BE2C (cell line): ENCODE results near the gene NOP9.

Source experiments
- DNase-seq: peaks from one replicate; pipeline ENCODE4 v3.0.0-alpha.2; 2020
- H3K27me3 ChIP-seq: fragments of 250-450 bp; sonication (Bioruptor Pico); 2 replicates; pipeline ENCODE4 v1.5.1; 2020; ENCODE audit warnings: mild to moderate bottlenecking
- H3K36me3 ChIP-seq: fragments of 250-450 bp; sonication (Bioruptor Pico); 2 replicates; pipeline ENCODE4 v1.5.1; 2020; ENCODE audit warnings: mild to moderate bottlenecking
- H3K4me1 ChIP-seq: fragments of 250-450 bp; sonication (Bioruptor Pico); 2 replicates; pipeline ENCODE4 v1.5.1; 2020
- H3K4me3 ChIP-seq: 2 replicates; pipeline ENCODE4 v1.5.1; 2011; ENCODE audit warnings: low read depth, low read length
- H3K9me3 ChIP-seq: fragments of 250-450 bp; sonication (Bioruptor Pico); 2 replicates; pipeline ENCODE4 v1.5.1; 2020
- CTCF ChIP-seq: IDR thresholded peaks from 2 replicates; pipeline ENCODE4 v1.5.1; 2012; ENCODE audit warnings: mild to moderate bottlenecking, low read depth, low read length

NOP9 gene

DNA sequence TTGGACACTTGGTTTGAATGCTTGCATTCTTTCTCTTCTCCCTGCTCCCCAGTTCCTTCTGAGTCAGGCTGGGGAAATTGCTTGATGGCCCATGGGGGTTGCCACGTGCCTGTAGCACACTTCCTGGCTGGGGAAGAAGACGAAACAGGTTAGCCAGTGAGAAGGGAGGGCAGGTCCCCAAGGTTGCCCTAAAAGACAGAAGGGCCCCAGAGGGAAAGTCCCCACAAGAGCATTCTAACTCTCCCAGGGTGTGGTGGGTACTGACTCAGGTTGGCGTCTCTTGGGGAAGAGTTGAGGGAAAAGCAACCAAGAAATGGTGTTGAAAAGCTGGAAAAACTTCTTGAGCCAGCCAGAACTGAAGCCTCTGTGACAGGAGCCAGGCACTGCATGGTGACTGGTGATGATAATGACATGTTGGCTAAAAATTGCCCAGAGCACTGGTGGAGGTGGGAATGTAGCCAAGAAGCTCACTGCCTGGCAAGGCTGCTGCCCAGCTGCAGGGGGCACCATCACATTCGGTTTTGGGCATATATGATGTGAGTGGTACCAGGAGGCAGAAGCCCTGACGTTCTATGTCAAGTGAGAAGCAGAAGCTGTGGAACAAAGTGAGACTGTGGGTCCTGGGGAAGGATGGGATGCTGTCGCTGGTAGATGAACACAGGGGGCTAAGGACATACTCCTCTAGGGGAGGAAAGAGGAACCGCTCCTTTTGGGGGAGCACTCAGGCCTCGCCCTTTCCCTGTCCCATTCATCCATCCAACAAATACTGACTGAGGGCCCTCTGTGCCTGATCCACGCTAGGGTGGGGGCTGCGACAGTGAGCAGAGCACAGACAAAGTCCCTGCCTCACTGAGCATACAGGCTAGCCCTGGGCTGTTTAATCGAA, 20.1 kb upstream of the NOP9 start:
- peak; percentile 34 for TF ChIP-seq CTCF
- no peaks in the 10 kb centered on the region for H3K27me3 ChIP-seq
- H3K9me3 ChIP-seq: no peaks in the 10 kb centered on the region
- no peaks in the 10 kb centered on the region for H3K36me3 ChIP-seq
- peak; percentile 51 for DNase-seq
- H3K4me1 ChIP-seq: peaks cover 2% of the 10 kb centered on the region; the same call in 1 of the 2 replicates
- no peak overlapping the region for H3K4me3 ChIP-seq

DNA sequence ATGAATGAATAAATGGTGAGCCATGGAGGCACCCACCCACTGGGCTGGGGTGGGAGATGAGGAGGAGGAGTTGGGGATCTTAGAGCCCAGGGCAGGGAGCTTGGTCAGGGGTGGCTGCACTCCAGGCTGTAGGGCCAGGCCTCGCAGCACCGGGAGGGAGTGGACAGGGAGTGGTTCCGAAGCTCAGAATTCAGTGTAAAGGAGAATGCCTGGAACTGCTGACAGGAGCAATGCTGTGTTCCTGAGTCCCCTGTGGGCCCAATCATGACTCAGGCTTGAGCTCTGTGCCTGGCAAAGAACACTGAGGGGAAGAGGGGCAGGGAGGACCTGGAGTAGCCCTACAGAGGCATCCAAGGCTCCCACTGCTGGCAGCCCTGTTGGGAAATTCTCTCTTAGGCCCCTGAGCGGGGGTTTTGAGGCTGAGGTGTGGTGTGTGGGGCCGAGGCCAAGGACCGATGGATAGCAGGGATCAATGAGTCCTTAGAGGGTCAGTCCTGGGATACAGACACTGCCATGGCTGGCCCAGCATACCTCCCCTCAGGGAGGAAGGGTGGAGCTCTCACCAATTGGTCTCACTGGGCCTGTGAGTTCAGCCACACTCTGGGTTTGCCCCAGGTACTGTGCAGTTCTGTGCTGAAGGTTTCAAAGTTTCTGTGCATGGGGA, 18.7 kb upstream of the NOP9 start:
- H3K4me1 ChIP-seq: peaks cover 2% of the 10 kb centered on the region; the same call in 1 of the 2 replicates
- no peak for DNase-seq
- H3K9me3 ChIP-seq: no peaks in the 10 kb centered on the region

DNA sequence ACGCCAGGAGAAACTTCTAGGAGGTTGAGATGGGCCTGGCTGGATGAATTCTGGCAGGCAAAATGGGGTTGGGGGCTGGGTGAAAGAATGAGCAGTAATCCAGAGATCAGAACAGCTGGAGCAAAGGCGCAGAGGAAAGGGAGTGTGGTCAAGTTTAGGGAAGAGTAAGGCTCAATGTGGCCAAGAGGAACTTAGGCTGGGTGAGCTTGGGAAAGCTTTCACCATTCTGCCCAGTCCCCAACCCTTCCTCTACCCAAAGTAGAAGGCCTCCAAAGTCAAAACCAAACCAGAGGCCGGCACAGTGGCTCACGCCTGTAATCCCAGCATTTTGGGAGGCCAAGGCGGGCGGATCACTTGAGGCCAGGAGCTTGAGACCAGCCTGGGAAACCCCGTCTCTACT, 18.0 kb upstream of the NOP9 start:
- no peaks in the 10 kb centered on the region for H3K36me3 ChIP-seq
- no peak for TF ChIP-seq CTCF
- peaks cover 2% of the 10 kb centered on the region; the same call in 1 of the 2 replicates for H3K4me1 ChIP-seq
- no peaks in the 10 kb centered on the region for H3K27me3 ChIP-seq
- DNase-seq: no peak
- no peak overlapping the region for H3K4me3 ChIP-seq
- no peaks in the 10 kb centered on the region for H3K9me3 ChIP-seq

More for the DNA sequence above, 18.7 kb upstream of the NOP9 start:
- Histone ChIP-seq H3K36me3 (no peaks in the 10 kb centered on the region), H3K4me3 (no peak overlapping the region), H3K27me3 (no peaks in the 10 kb centered on the region)
- TF ChIP-seq CTCF: no peak

- no peaks in the 10 kb centered on the region for H3K9me3 ChIP-seq
- no peaks in the 10 kb centered on the region for H3K36me3 ChIP-seq
- no peaks in the 10 kb centered on the region for H3K27me3 ChIP-seq
- peaks cover 2% of the 10 kb centered on the region; the same call in 1 of the 2 replicates for H3K4me1 ChIP-seq
- no peak overlapping the region for H3K4me3 ChIP-seq
- no peak for DNase-seq
- no peak for TF ChIP-seq CTCF
These were observed 16.9 kb upstream of the NOP9 start for GRCh38 chr14:24282736-24283135.

DNA sequence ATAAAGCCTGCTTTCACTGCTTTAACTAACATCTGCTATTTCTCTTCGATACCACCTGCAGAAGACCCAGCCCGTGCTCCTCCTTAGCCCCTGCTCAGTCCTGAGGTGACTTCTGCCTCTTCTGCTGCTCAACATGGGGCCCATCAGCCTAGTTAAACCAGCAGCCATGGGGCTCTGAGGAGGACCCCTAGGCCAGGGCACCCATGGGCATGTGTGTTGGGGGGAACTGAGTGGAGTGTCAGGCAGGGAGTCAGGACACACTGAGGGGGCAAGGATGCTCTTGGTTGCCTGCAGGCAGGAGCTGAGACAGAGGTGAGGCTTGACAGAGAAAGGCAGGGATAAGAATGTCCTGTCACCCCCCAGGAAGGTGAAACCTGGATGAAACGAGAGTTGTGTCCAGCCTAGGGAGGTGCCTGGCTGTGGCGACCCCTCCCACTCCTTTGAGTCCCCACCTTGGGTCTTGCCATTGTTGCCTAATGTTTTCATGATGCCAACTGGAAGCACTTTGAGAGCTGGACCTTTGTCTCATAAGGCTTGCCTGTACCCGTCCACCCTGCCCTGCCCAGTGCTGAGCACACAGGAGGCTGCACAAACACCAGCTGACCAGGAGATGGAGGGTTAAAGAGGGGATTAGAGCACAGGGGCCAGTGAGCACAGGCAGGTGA, 15.7 kb upstream of the NOP9 start:
- no peaks in the 10 kb centered on the region for H3K9me3 ChIP-seq
- TF ChIP-seq CTCF: no peak
- H3K4me1 ChIP-seq: peaks cover 2% of the 10 kb centered on the region; the same call in 1 of the 2 replicates
- no peak for DNase-seq
- no peaks in the 10 kb centered on the region for H3K27me3 ChIP-seq
- no peak overlapping the region for H3K4me3 ChIP-seq
- H3K36me3 ChIP-seq: no peaks in the 10 kb centered on the region
